Suprapubic skin (tissue), 4 donors: ENCODE measurements around the gene ABCA4.

Source experiments
- CTCF ChIP-seq, 2 donors: fragments of 200-600 bp in 1 of 2; fragments of 450-650 bp in 1 of 2; sonication (generic) in 1 of 2; IDR thresholded peaks; one replicate each; pipeline ENCODE4 v1.5.1; 2016 to 2019; ENCODE audit warnings: antibody characterized with exemption in 2 of 2, mild to moderate bottlenecking in 1 of 2, moderate library complexity in 1 of 2
- EP300 ChIP-seq: sonication (generic); formaldehyde crosslinking; IDR thresholded peaks from one replicate; pipeline ENCODE4 v1.6.1; 2017; ENCODE audit warnings: antibody characterized with exemption
- POLR2A ChIP-seq, 2 donors: fragments of 450-650 bp; IDR thresholded peaks; one replicate each; pipeline ENCODE4 v1.6.1; 2017; ENCODE audit warnings: antibody characterized with exemption in 2 of 2, mild to moderate bottlenecking in 2 of 2, moderate library complexity in 2 of 2
- POLR2AphosphoS5 ChIP-seq, 3 donors: sonication (generic); formaldehyde crosslinking; IDR thresholded peaks; one replicate each; pipeline ENCODE4 v1.6.1; 2017; ENCODE audit warnings: antibody characterized with exemption in 3 of 3

GRCh38 chr1:93960641-93961147 lies 160.3 kb downstream of the ABCA4 start:
- no peak for TF ChIP-seq CTCF (IDR thresholded peaks at IDR 0.05)
- no peak for TF ChIP-seq POLR2A (IDR thresholded peaks at IDR 0.05)
- no peak for TF ChIP-seq POLR2AphosphoS5 (IDR thresholded peaks at IDR 0.05)
- no peak for TF ChIP-seq EP300
